ENCODE measurements around the gene MANSC1. TPM values are rescaled to one million over a fixed set of nuclear protein-coding genes. Genes with fewer than 3 reads are reported as not detected.
"Not testable (repeated sequence)": the region's sequence is repeated elsewhere in the genome, so short reads cannot be mapped to it uniquely, and the experiment has no call there.

Gene MANSC1
- total and polyA plus RNA-seq, 4 experiments from 2014 or later = 0.35 to 1.4 (median 0.47) TPM

DNA sequence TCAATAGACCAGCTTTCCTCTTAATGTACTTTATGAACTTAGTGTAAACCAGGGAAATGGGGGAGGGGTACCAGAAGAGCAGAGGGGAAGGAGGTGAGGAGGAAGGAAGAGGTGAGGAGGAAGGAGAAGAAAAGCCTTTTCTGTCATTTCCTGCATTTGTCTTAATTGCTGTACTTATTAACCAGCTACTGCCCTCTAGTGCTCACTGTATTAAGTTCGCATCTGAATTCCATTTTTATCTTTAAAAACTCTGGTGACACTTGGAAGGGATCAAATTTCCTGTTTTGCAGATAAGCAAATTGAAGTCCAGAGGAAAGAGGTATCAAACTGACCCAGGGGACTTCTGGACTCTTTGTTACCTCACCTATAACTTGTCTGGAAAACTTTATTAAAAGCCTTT, 22.2 kb downstream of the MANSC1 start:
- POLR2A ChIA-PET (ENCODE audit: partially characterized antibody) = interaction anchor here (0.7 to 3.3 kb wide), 4 partner anchors 11 to 748 kb away, joined by 3 to 13 read pairs (median 4); partner anchors contain the start of gene BORCS5
- H3K27ac Mint-ChIP-seq = peak overlapping the region in 4 of 7 donors; percentile 25 to 82 (median 51)
- peak; percentile 37 to 62 (median 56) for DNase-seq
- no peak overlapping the region for H3K4me3 Mint-ChIP-seq
- Histone ChIP-seq H3K27me3 (ENCODE audit: insufficient read depth, low read length) (no peaks in the 10 kb centered on the region), H3K27ac (ENCODE audit: low read depth, low read length) (no peak overlapping the region), H3K9me3 (ENCODE audit: control insufficient read depth in 1 of 2, low read length in 2 of 2) (no peaks in the 10 kb centered on the region), H3K4me3 (ENCODE audit: low read length in 2 of 2) (no peak overlapping the region), H3K36me3 (ENCODE audit: insufficient read depth, low read length) (no peaks in the 10 kb centered on the region), H3K4me1 (ENCODE audit: insufficient read depth, low read length) (peaks cover 9% of the 10 kb centered on the region)
- H3K4me1 Mint-ChIP-seq = peaks cover 7 to 9% (median 9%) of the 10 kb centered on the region in 4 donors
- intact Hi-C loops (cut with micrococcal nuclease) = loop anchor here (1.0 to 5.0 kb wide), 7 partner anchors 61 to 1556 kb away; partner anchors contain the start of genes BCL2L14 and LRP6
- no peaks in the 10 kb centered on the region for H3K27me3 Mint-ChIP-seq
- CTCF ChIA-PET (ENCODE audit: partially characterized antibody) = interaction anchor here (0.7 to 6.7 kb wide), 34 partner anchors 8 to 778 kb away, joined by 3 to 71 read pairs (median 3); partner anchors contain the start of genes BCL2L14, BORCS5 and MANSC1
- H3K36me3 Mint-ChIP-seq = no peaks in the 10 kb centered on the region
- H3K9me3 Mint-ChIP-seq = no peaks in the 10 kb centered on the region

DNA sequence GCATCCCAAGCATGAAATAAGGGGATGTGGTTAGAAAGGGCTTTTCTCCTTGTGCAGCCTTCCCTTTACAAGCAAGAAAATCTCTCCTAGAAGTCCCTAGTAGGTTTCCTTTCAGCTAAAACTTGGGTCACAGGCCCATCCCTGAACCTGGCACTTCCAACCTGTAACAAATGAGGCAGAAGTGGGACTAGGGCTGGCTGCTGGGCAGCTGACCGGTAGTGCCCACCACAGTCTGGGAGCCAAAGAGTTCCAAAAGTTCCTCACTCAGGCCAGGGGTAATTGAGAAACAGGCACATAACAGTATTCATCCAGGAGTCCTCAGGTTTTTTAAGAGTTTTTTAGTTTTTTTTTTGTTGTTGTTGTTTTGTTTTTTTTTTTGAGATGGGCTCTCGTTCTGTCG, 23.8 kb downstream of the MANSC1 start:
- Histone ChIP-seq H3K36me3 (ENCODE audit: insufficient read depth, low read length) (no peaks in the 10 kb centered on the region), H3K27me3 (ENCODE audit: insufficient read depth, low read length) (no peaks in the 10 kb centered on the region), H3K27ac (ENCODE audit: low read depth, low read length) (no peak overlapping the region), H3K4me1 (ENCODE audit: insufficient read depth, low read length) (peaks cover 9% of the 10 kb centered on the region), H3K4me3 (ENCODE audit: low read length in 2 of 2) (no peak overlapping the region), H3K9me3 (ENCODE audit: control insufficient read depth in 1 of 2, low read length in 2 of 2) (no peaks in the 10 kb centered on the region)
- Mint-ChIP-seq H3K27me3 (no peaks in the 10 kb centered on the region), H3K4me3 (no peak overlapping the region), H3K4me1 (peaks cover 7 to 9% (median 9%) of the 10 kb centered on the region in 4 donors), H3K36me3 (no peaks in the 10 kb centered on the region), H3K9me3 (no peaks in the 10 kb centered on the region), H3K27ac (peak overlapping the region in 3 of 7 donors; percentile 31 to 42 (median 40))
- intact Hi-C loops (cut with micrococcal nuclease) = loop anchor here (2.0 to 5.0 kb wide), 4 partner anchors 59 to 1554 kb away; partner anchors contain the start of genes BCL2L14 and LRP6
- DNase-seq = no peak
- ChIA-PET POLR2A (ENCODE audit: partially characterized antibody) (interaction anchor here (3.3 kb wide), 1 partner anchor 31 kb away, joined by 13 read pairs; the partner anchor contains the start of gene BORCS5), CTCF (ENCODE audit: partially characterized antibody) (interaction anchor here (1.0 to 6.7 kb wide), 8 partner anchors 8 to 776 kb away, joined by 3 to 71 read pairs (median 8); no protein-coding TSS in a partner anchor)

GRCh38 chr12:12323591-12323990, 26.5 kb downstream of the MANSC1 start:
- CTCF ChIA-PET (ENCODE audit: partially characterized antibody) = interaction anchor here (2.8 to 6.7 kb wide), 2 partner anchors 10 to 743 kb away, joined by 14 to 71 read pairs; no protein-coding TSS in a partner anchor
- Histone ChIP-seq H3K36me3 (ENCODE audit: insufficient read depth, low read length) (no peaks in the 10 kb centered on the region), H3K4me3 (ENCODE audit: low read length in 2 of 2) (no peak overlapping the region), H3K27ac (ENCODE audit: low read depth, low read length) (no peak overlapping the region), H3K27me3 (ENCODE audit: insufficient read depth, low read length) (no peaks in the 10 kb centered on the region), H3K4me1 (ENCODE audit: insufficient read depth, low read length) (peaks cover 9% of the 10 kb centered on the region), H3K9me3 (ENCODE audit: control insufficient read depth in 1 of 2, low read length in 2 of 2) (no peaks in the 10 kb centered on the region)
- Mint-ChIP-seq H3K27ac (no peak overlapping the region), H3K9me3 (no peaks in the 10 kb centered on the region), H3K27me3 (peaks cover 0 to 2% of the 10 kb centered on the region in 2 donors), H3K4me1 (peaks cover 7 to 9% (median 9%) of the 10 kb centered on the region in 4 donors), H3K4me3 (no peak overlapping the region), H3K36me3 (no peaks in the 10 kb centered on the region)
- intact Hi-C loops (cut with micrococcal nuclease) = no loop called here
- DNase-seq = no peak
- POLR2A ChIA-PET (ENCODE audit: partially characterized antibody) = no interaction called here

DNA sequence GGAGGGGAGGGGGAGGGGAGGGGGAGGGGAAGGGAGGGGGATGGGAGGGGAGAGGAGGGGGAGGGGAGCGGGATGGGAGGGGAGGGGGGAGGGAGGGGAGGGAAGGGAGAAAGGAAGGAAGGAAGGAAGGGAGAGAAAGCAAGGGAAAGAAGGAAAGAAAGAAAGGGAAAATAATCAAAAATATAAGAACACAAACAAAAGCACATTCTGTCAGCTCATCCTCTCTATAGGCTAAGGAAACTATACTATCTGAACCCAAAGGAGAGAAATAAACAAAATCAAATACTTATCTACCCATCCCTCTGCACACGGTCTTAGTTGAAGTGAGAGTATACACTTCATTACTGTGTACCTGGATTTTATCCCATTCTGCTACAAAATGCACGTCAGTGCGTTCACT, 26.9 kb downstream of the MANSC1 start:
- Mint-ChIP-seq H3K27ac (peak overlapping the region in 1 of 7 donors; percentile 60), H3K4me1 (peaks cover 7 to 9% (median 9%) of the 10 kb centered on the region in 4 donors), H3K27me3 (peaks cover 0 to 2% of the 10 kb centered on the region in 2 donors), H3K4me3 (no peak overlapping the region), H3K9me3 (no peaks in the 10 kb centered on the region), H3K36me3 (no peaks in the 10 kb centered on the region)
- intact Hi-C loops (cut with micrococcal nuclease) = no loop called here
- H3K9me3 ChIP-seq (ENCODE audit: control insufficient read depth in 1 of 2, low read length in 2 of 2) = no peaks in the 10 kb centered on the region
- H3K27ac ChIP-seq (ENCODE audit: low read depth, low read length) = no peak overlapping the region
- CTCF ChIA-PET (ENCODE audit: partially characterized antibody) = no interaction called here
- H3K27me3 ChIP-seq (ENCODE audit: insufficient read depth, low read length) = no peaks in the 10 kb centered on the region
- DNase-seq = no peak
- POLR2A ChIA-PET (ENCODE audit: partially characterized antibody) = no interaction called here
- no peak overlapping the region for H3K4me3 ChIP-seq (ENCODE audit: low read length in 2 of 2)
- H3K4me1 ChIP-seq (ENCODE audit: insufficient read depth, low read length) = peaks cover 9% of the 10 kb centered on the region
- H3K36me3 ChIP-seq (ENCODE audit: insufficient read depth, low read length) = no peaks in the 10 kb centered on the region

- DNase-seq = no peak
- H3K9me3 ChIP-seq (ENCODE audit: control insufficient read depth in 1 of 2, low read length in 2 of 2) = no peaks in the 10 kb centered on the region
- Mint-ChIP-seq H3K27ac (peak overlapping the region in 1 of 7 donors; percentile 1), H3K27me3 (peaks cover 0 to 2% of the 10 kb centered on the region in 2 donors), H3K36me3 (no peaks in the 10 kb centered on the region), H3K4me3 (no peak overlapping the region), H3K9me3 (no peaks in the 10 kb centered on the region), H3K4me1 (peaks cover 0 to 2% (median under 1%) of the 10 kb centered on the region in 4 donors)
- ChIA-PET CTCF (ENCODE audit: partially characterized antibody) (interaction anchor here (0.9 to 1.3 kb wide), 2 partner anchors 8 to 15 kb away, joined by 3 to 9 read pairs; no protein-coding TSS in a partner anchor), POLR2A (ENCODE audit: partially characterized antibody) (no interaction called here)
- no peaks in the 10 kb centered on the region for H3K27me3 ChIP-seq (ENCODE audit: insufficient read depth, low read length)
- intact Hi-C loops (cut with micrococcal nuclease) = no loop called here
- H3K4me1 ChIP-seq (ENCODE audit: insufficient read depth, low read length) = no peaks in the 10 kb centered on the region
- no peaks in the 10 kb centered on the region for H3K36me3 ChIP-seq (ENCODE audit: insufficient read depth, low read length)
- H3K4me3 ChIP-seq (ENCODE audit: low read length in 2 of 2) = no peak overlapping the region
- H3K27ac ChIP-seq (ENCODE audit: low read depth, low read length) = no peak overlapping the region
Measured at GRCh38 chr12:12319451-12320183, 30.4 kb downstream of the MANSC1 start.

- ChIA-PET CTCF (ENCODE audit: partially characterized antibody) (interaction anchor here (1.2 to 1.6 kb wide), 2 partner anchors 12 to 736 kb away, joined by 3 to 7 read pairs; no protein-coding TSS in a partner anchor), POLR2A (ENCODE audit: partially characterized antibody) (no interaction called here)
- Mint-ChIP-seq H3K4me3 (no peak overlapping the region), H3K36me3 (no peaks in the 10 kb centered on the region), H3K27ac (no peak overlapping the region), H3K4me1 (no peaks in the 10 kb centered on the region), H3K9me3 (no peaks in the 10 kb centered on the region), H3K27me3 (peaks cover 0 to 5% of the 10 kb centered on the region in 2 donors)
- intact Hi-C loops (cut with micrococcal nuclease) = no loop called here
- Histone ChIP-seq H3K9me3 (ENCODE audit: control insufficient read depth in 1 of 2, low read length in 2 of 2) (no peaks in the 10 kb centered on the region), H3K36me3 (ENCODE audit: insufficient read depth, low read length) (no peaks in the 10 kb centered on the region), H3K4me3 (ENCODE audit: low read length in 2 of 2) (no peak overlapping the region), H3K4me1 (ENCODE audit: insufficient read depth, low read length) (no peaks in the 10 kb centered on the region), H3K27ac (ENCODE audit: low read depth, low read length) (no peak overlapping the region), H3K27me3 (ENCODE audit: insufficient read depth, low read length) (no peaks in the 10 kb centered on the region)
- DNase-seq = no peak
Measured at GRCh38 chr12:12315838-12316237, 34.2 kb downstream of the MANSC1 start.

GRCh38 chr12:12310695-12311094, 39.3 kb downstream of the MANSC1 start:
- H3K9me3 Mint-ChIP-seq; H3K4me1 ChIP-seq (ENCODE audit: insufficient read depth, low read length); intact Hi-C loops (cut with micrococcal nuclease); CTCF ChIA-PET (ENCODE audit: partially characterized antibody); DNase-seq; H3K27ac ChIP-seq (ENCODE audit: low read depth, low read length); H3K36me3 Mint-ChIP-seq; H3K27ac Mint-ChIP-seq; H3K4me3 ChIP-seq (ENCODE audit: low read length in 2 of 2); H3K9me3 ChIP-seq (ENCODE audit: control insufficient read depth in 1 of 2, low read length in 2 of 2); POLR2A ChIA-PET (ENCODE audit: partially characterized antibody); H3K27me3 Mint-ChIP-seq; H3K36me3 ChIP-seq (ENCODE audit: insufficient read depth, low read length); H3K4me3 Mint-ChIP-seq; H3K4me1 Mint-ChIP-seq; H3K27me3 ChIP-seq (ENCODE audit: insufficient read depth, low read length): not testable (repeated sequence)
